IMR-90 (cell line): ENCODE results near the gene GABRB2.

Source experiments
- CTCF ChIP-seq: conservative IDR thresholded peaks from 2 replicates; pipeline ENCODE4 v1.5.1; 2012; ENCODE audit warnings: mild to moderate bottlenecking, low read depth, low read length, improper control_type of control experiment
- POLR2A ChIP-seq: IDR thresholded peaks from 2 replicates; pipeline ENCODE4 v1.6.1; 2012; ENCODE audit warnings: mild to moderate bottlenecking, low read depth, low read length

- TF ChIP-seq CTCF (no peak), POLR2A (no peak)
Observed at GRCh38 chr5:161446655-161447054, 99.9 kb downstream of the GABRB2 start.
